Stimulated activated naive B cell treated with anti-CD40 and anti-IgM and Interleukin-4, amounts not matched to agents 10 μg/mL and 1 μg/mL and 100 μg/mL, for 72 hours (primary cell): Measurements from ENCODE around the gene CLCA4.
"Not testable (repeated sequence)": the region's sequence is repeated elsewhere in the genome, so short reads cannot be mapped to it uniquely, and the experiment has no call there.

ENCODE experiments used
- ATAC-seq, 2 donors: fragments of 150-1000 bp; cut with Tn5 transposase; replicated peaks; 2 replicates each; pipeline ENCODE4 v1.10.0; 2021; ENCODE audit warnings: moderate library complexity in 1 of 2
- DNase-seq: peaks from one replicate; pipeline ENCODE4 v3.0.0; 2021
- H3K27ac Mint-ChIP-seq: one replicate; pipeline ENCODE4 v1.8.0; 2022; ENCODE audit warnings: mild to moderate bottlenecking, mixed read lengths
- H3K27me3 Mint-ChIP-seq, 2 donors: one replicate each; pipeline ENCODE4 v1.8.0; 2022; ENCODE audit warnings: mixed read lengths in 2 of 2
- H3K36me3 Mint-ChIP-seq, 2 donors: one replicate each; pipeline ENCODE4 v1.8.0; 2022; ENCODE audit warnings: mixed read lengths in 2 of 2, mild to moderate bottlenecking in 1 of 2
- H3K4me1 Mint-ChIP-seq, 2 donors: one replicate each; pipeline ENCODE4 v1.8.0; 2022; ENCODE audit warnings: mixed read lengths in 2 of 2, mild to moderate bottlenecking in 1 of 2
- H3K4me3 Mint-ChIP-seq, 2 donors: one replicate each; pipeline ENCODE4 v1.8.0; 2022; ENCODE audit warnings: mild to moderate bottlenecking in 2 of 2, mixed read lengths in 2 of 2, moderate library complexity in 1 of 2
- H3K9me3 Mint-ChIP-seq, 2 donors: one replicate each; pipeline ENCODE4 v1.8.0; 2022; ENCODE audit warnings: mixed read lengths in 2 of 2, mild to moderate bottlenecking in 1 of 2

CLCA4 gene

GRCh38 chr1:86546787-86547221 is at the start of gene CLCA4:
CLCA4 (plus strand) TSS chr1:86547078; CDS start chr1:86547120, 42 bp downstream.
- no peak for DNase-seq
- H3K4me3 Mint-ChIP-seq: no peak within 1 kb of the TSS
- ATAC-seq: no peak
- no peak within 1 kb of the TSS for H3K27ac Mint-ChIP-seq
- peaks cover 0 to 8% of the 10 kb centered on the region in 2 donors for H3K27me3 Mint-ChIP-seq
- no peaks in the 10 kb centered on the region for H3K4me1 Mint-ChIP-seq
- H3K36me3 Mint-ChIP-seq: no peaks in the 10 kb centered on the region
- H3K9me3 Mint-ChIP-seq: peaks cover 0 to 8% of the 10 kb centered on the region in 2 donors

- Mint-ChIP-seq H3K36me3 (no peaks in the 10 kb centered on the region), H3K4me3 (no peak overlapping the region), H3K4me1 (peaks cover 5% of the 10 kb centered on the region in 2 donors), H3K27ac (no peak overlapping the region), H3K27me3 (peaks cover 5 to 24% of the 10 kb centered on the region in 2 donors), H3K9me3 (no peaks in the 10 kb centered on the region)
- DNase-seq (no peak), ATAC-seq (no peak)
These were observed 48.6 kb upstream of the CLCA4 start for GRCh38 chr1:86498281-86498680.

- no peak for ATAC-seq
- no peak overlapping the region for H3K4me3 Mint-ChIP-seq
- no peak overlapping the region for H3K27ac Mint-ChIP-seq
- DNase-seq: no peak
- H3K4me1 Mint-ChIP-seq: peaks cover 5 to 8% of the 10 kb centered on the region in 2 donors
- H3K27me3 Mint-ChIP-seq: peaks cover 5 to 28% of the 10 kb centered on the region in 2 donors
- no peaks in the 10 kb centered on the region for H3K36me3 Mint-ChIP-seq
- H3K9me3 Mint-ChIP-seq: no peaks in the 10 kb centered on the region
These were observed 46.8 kb upstream of the CLCA4 start for GRCh38 chr1:86499987-86500593.

- Mint-ChIP-seq H3K27ac (no peak overlapping the region), H3K4me3 (no peak overlapping the region), H3K9me3 (no peaks in the 10 kb centered on the region), H3K27me3 (peaks cover 10 to 28% of the 10 kb centered on the region in 2 donors), H3K4me1 (peaks cover 5 to 8% of the 10 kb centered on the region in 2 donors), H3K36me3 (no peaks in the 10 kb centered on the region)
- ATAC-seq (no peak), DNase-seq (no peak)
These were observed 46.2 kb upstream of the CLCA4 start for GRCh38 chr1:86500714-86501113.

- DNase-seq: peak; percentile 27
- not testable (repeated sequence) for H3K36me3 Mint-ChIP-seq, H3K4me1 Mint-ChIP-seq, H3K9me3 Mint-ChIP-seq
- peak overlapping the region; percentile 53 for H3K27ac Mint-ChIP-seq
- H3K27me3 Mint-ChIP-seq: peaks cover 14 to 20% of the 10 kb centered on the region in 2 donors
- peak overlapping the region; percentile 67 to 83 for H3K4me3 Mint-ChIP-seq
- ATAC-seq: peak; percentile 58 to 82
These were observed 44.7 kb upstream of the CLCA4 start for GRCh38 chr1:86502125-86502646.

- Mint-ChIP-seq H3K4me3 (peak overlapping the region in 1 of 2 donors; percentile 83), H3K27me3 (peaks cover 16 to 22% of the 10 kb centered on the region in 2 donors), H3K9me3 (no peaks in the 10 kb centered on the region), H3K27ac (peak overlapping the region; percentile 53), H3K4me1 (peaks cover 5 to 10% of the 10 kb centered on the region in 2 donors), H3K36me3 (no peaks in the 10 kb centered on the region)
- ATAC-seq (peak; percentile 27 to 76), DNase-seq (no peak)
These were observed 44.0 kb upstream of the CLCA4 start for GRCh38 chr1:86502721-86503405.

DNA sequence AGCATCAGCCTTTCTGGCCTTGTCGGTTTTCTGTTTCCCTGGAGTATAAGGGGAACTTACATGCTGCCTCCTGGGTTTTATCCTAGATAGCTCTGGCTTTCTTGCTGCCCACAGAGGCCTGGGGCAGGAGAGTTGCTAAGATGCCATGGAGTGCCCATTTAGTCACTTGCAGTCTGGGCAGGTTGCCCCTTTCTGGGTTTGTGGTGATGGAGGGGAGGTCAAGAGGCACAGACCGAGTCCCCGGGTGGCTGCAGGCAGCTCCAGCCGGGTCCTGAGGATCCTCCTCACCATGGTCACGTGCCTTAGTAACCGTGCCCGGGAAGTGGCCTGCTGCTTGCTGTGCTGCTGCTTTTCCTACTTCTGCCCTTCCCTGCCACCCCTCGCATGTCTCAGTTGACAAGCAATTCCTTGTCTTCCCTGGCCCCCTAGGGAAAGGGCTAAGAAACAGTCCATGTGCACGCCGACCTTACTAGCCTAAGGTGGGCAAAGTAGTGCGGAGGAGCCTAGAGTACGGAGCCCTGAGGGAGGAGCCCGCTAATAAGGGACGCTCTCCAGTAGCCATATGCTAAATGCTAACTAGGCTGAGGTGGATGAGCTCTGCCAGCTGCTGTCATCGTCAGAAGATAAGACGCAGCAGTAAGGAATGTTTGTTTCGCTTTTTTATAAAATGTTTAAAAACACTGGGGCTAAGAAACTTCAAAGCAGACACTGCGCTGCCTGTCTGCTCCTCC is 43.3 kb upstream of the CLCA4 start:
- Mint-ChIP-seq H3K27me3 (peaks cover 15 to 18% of the 10 kb centered on the region in 2 donors), H3K27ac (no peak overlapping the region), H3K9me3 (no peaks in the 10 kb centered on the region)

DNA sequence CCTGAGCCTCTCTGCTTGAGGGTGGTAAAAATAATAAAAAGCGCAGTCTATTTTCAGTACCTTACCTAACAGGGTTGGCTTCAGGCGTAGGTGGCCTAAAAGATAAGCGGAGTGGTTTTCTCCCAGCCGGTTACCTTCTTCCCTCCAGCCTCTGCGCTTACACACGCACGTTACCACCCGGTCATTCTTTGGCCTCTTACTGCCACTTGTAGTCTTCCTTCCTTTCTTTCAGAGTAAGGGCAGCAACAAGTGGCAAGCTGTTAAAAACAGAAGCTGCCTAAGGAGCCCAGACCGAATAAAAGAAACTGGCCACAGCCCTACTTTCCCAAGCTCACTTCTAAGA is 42.8 kb upstream of the CLCA4 start:
- H3K9me3 Mint-ChIP-seq: no peaks in the 10 kb centered on the region
- peak overlapping the region in 1 of 2 donors; percentile 6 for H3K4me3 Mint-ChIP-seq
- ATAC-seq (no peak), DNase-seq (no peak)
- peaks cover 5 to 11% of the 10 kb centered on the region in 2 donors for H3K4me1 Mint-ChIP-seq
- H3K27me3 Mint-ChIP-seq: peaks cover 14 to 15% of the 10 kb centered on the region in 2 donors
- H3K27ac Mint-ChIP-seq: no peak overlapping the region
- H3K36me3 Mint-ChIP-seq: no peaks in the 10 kb centered on the region

More for the DNA sequence above, 43.3 kb upstream of the CLCA4 start:
- DNase-seq: no peak
- no peaks in the 10 kb centered on the region for H3K36me3 Mint-ChIP-seq
- no peak for ATAC-seq
- peak overlapping the region in 1 of 2 donors; percentile 36 for H3K4me3 Mint-ChIP-seq
- peaks cover 5 to 11% of the 10 kb centered on the region in 2 donors for H3K4me1 Mint-ChIP-seq

DNA sequence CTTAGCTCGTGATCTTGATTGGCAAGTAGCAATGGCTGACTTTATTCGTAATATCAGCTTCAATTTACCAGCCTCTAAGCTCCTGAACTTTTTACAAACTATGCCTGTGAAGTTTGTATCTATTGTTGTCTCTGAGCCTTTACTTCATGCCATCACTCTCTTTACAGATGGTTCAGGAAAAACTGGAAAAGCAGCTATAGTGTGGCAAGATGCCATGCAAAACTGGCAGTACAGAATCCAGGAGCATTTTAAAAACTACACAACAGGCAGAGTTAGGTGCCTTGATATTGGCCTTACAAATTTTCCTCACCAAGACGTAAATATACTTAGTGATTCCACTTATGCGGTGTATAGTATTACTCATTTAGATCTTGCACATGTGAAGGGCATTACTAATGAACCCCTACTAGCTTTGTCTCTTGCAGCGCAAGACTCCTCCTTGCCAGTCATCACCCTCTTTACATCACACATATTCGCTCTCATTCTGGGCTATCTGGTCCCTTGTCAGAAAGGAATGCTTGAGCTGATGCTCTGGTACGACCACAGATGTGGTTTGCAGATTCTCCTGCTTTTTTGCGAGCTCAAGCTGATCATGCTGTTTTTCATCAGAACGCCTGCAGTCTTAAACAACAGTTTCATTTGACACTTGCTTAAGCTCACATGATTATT is 41.8 kb upstream of the CLCA4 start:
- Mint-ChIP-seq H3K9me3 (no peaks in the 10 kb centered on the region), H3K4me1 (peaks cover 5 to 11% of the 10 kb centered on the region in 2 donors), H3K27ac (no peak overlapping the region), H3K27me3 (peaks cover 14 to 15% of the 10 kb centered on the region in 2 donors), H3K36me3 (no peaks in the 10 kb centered on the region), H3K4me3 (no peak overlapping the region)
- DNase-seq (no peak), ATAC-seq (no peak)

DNA sequence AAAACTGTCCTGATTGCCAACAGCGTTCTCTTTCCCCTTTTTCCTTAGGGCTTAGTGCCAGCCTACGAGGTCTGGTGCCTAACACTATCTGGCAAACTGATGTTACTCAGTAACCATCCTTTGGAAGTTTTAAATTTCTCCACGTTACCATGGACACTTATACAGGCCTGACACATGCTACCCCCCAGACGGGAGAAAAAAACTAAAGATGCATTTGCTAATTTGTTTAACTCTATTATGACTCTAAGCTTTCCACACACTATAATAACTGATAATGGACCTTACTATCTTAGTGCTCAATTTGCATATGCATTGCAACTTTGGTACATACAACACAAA is 41.3 kb upstream of the CLCA4 start:
- Mint-ChIP-seq H3K4me1 (peaks cover 5 to 11% of the 10 kb centered on the region in 2 donors), H3K36me3 (no peaks in the 10 kb centered on the region), H3K4me3 (no peak overlapping the region), H3K27me3 (peaks cover 14 to 15% of the 10 kb centered on the region in 2 donors), H3K27ac (no peak overlapping the region), H3K9me3 (no peaks in the 10 kb centered on the region)
- DNase-seq (no peak), ATAC-seq (no peak)

DNA sequence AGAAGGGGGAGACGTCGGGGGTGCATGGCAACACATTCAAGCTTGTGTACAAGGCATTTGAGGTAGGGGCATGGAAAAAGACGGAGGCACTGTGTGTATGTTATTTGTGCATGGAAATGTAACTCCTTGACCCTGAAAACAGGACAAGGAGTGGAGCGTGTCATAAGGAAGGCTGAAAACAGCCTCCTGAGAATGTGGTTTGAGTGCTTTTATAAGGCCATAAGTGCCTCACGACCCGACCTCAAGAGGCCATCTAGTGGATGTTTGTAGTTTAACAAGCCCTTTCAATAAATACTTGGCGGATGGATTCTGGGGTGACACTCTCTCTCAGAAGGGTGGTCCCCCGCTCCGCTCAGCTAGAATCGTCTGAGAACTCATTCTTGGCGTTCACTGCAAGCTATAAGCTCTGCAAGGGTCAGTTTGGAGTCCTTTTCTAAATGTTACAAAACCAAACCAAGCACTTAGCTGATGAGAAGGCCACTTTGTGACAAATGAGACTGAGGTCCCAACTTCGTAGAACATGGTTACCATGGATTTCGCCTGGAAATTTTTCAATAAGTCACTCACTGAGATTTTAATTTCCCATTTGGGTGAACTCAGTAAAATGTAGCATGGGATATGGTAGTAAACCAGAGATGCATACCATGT is 38.8 kb upstream of the CLCA4 start:
- ATAC-seq (no peak), DNase-seq (no peak)
- Mint-ChIP-seq H3K27ac (no peak overlapping the region), H3K9me3 (no peaks in the 10 kb centered on the region), H3K4me1 (peaks cover 0 to 8% of the 10 kb centered on the region in 2 donors), H3K4me3 (no peak overlapping the region), H3K36me3 (no peaks in the 10 kb centered on the region), H3K27me3 (peaks cover 13 to 15% of the 10 kb centered on the region in 2 donors)

GRCh38 chr1:86508583-86508969 is 38.3 kb upstream of the CLCA4 start:
- peaks cover 0 to 4% of the 10 kb centered on the region in 2 donors for H3K4me1 Mint-ChIP-seq
- no peaks in the 10 kb centered on the region for H3K36me3 Mint-ChIP-seq
- no peak for DNase-seq
- peaks cover 8 to 15% of the 10 kb centered on the region in 2 donors for H3K27me3 Mint-ChIP-seq
- no peaks in the 10 kb centered on the region for H3K9me3 Mint-ChIP-seq
- H3K4me3 Mint-ChIP-seq: no peak overlapping the region
- no peak for ATAC-seq
- H3K27ac Mint-ChIP-seq: no peak overlapping the region

DNA sequence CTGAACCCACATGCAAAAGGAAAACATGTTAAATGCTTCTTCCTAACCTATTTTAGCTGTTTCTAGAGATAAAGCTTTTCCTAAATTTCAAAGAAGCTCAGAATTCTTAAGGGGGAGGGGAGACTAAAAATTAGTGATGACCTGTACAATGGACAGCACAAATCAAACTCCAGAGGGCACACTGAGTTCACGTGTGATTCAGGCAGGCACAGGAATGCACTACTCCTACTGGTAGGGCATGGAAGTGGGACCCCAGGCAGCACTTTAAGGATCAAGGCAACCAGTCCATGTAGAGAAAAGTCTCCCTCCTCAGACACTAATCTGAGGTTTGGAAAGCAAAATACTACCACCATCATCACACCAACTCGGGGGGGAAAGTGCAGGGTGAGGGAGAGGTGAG is 31.3 kb upstream of the CLCA4 start:
- DNase-seq (no peak), ATAC-seq (peak; percentile 39 to 53)
- no peak overlapping the region for H3K4me3 Mint-ChIP-seq
- no peaks in the 10 kb centered on the region for H3K27me3 Mint-ChIP-seq
- no peak overlapping the region for H3K27ac Mint-ChIP-seq
- H3K4me1 Mint-ChIP-seq: no peaks in the 10 kb centered on the region
- no peaks in the 10 kb centered on the region for H3K9me3 Mint-ChIP-seq
- H3K36me3 Mint-ChIP-seq: no peaks in the 10 kb centered on the region

DNA sequence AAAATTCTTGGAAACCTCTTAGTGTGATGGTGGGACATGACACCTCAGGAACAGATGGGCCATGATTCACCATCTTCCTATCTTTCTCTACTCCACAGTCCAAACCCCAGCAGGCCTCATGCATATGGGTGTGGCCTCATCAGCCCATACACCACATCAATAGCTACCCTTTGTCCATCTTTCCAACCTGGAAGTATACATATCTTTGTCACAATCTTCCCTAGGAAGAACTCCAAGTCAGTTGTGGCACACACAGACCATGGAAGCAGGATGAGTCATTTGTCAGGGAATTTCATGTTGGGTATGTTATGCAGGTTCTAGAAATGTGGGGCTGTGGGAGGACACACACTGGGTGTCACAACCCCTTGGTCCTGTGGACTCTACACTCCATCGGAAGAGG is 30.5 kb upstream of the CLCA4 start:
- Mint-ChIP-seq H3K9me3 (no peaks in the 10 kb centered on the region), H3K27me3 (no peaks in the 10 kb centered on the region), H3K36me3 (no peaks in the 10 kb centered on the region), H3K27ac (no peak overlapping the region), H3K4me3 (no peak overlapping the region), H3K4me1 (no peaks in the 10 kb centered on the region)
- DNase-seq: no peak
- no peak for ATAC-seq
